Right atrium auricular region (tissue), 2 donors: ENCODE measurements around the gene GJC3. TPM values are rescaled to one million over a fixed set of nuclear protein-coding genes. Genes with fewer than 3 reads are reported as not detected.
"Not testable (repeated sequence)": the region's sequence is repeated elsewhere in the genome, so short reads cannot be mapped to it uniquely, and the experiment has no call there.

Source experiments
- DNase-seq: peaks from one replicate; pipeline ENCODE4 v3.0.0-alpha.2; 2019; ENCODE audit warnings: low spot score
- H3K27ac ChIP-seq, 2 donors: fragments of 200-600 bp; sonication (generic); 1 replicate in 1 of 2; 2 replicates in 1 of 2; pipeline ENCODE4 v1.5.1; 2016 to 2019
- H3K27me3 ChIP-seq, 2 donors: fragments of 200-600 bp; sonication (generic); one replicate each; pipeline versions ENCODE4 v1.5.1 to v1.6.0; 2017 to 2019
- H3K36me3 ChIP-seq: fragments of 200-600 bp; sonication (generic); one replicate; pipeline ENCODE4 v1.5.1; 2016
- H3K4me1 ChIP-seq, 2 donors: fragments of 200-600 bp; sonication (generic); one replicate each; pipeline versions ENCODE4 v1.5.1 to v1.6.0; 2017 to 2019
- H3K4me3 ChIP-seq, 2 donors: fragments of 200-600 bp; sonication (generic); 1 replicate in 1 of 2; 2 replicates in 1 of 2; pipeline ENCODE4 v1.5.1; 2017 to 2019; ENCODE audit warnings: mild to moderate bottlenecking in 1 of 2, moderate library complexity in 1 of 2
- H3K9me3 ChIP-seq, 2 donors: fragments of 200-600 bp; sonication (generic); one replicate each; pipeline ENCODE4 v1.5.1; 2019
- total RNA-seq, 2 donors: library from RNA; depleted of rRNA; stranded (reverse); fragments of >200 nt; gene quantifications; one replicate each; pipeline ENCODE4 v1.1.0, GENCODE V29; 2016
- TF ChIP-seq, protein P1 (sequence below), 2 donors: fragments of 200-600 bp; sonication (generic); IDR thresholded peaks; one replicate each; pipeline ENCODE4 v1.5.1; 2019; ENCODE audit warnings: antibody characterized with exemption in 2 of 2

Gene GJC3
- total RNA-seq, 2 donors from 2014 or later: not detected

DNA sequence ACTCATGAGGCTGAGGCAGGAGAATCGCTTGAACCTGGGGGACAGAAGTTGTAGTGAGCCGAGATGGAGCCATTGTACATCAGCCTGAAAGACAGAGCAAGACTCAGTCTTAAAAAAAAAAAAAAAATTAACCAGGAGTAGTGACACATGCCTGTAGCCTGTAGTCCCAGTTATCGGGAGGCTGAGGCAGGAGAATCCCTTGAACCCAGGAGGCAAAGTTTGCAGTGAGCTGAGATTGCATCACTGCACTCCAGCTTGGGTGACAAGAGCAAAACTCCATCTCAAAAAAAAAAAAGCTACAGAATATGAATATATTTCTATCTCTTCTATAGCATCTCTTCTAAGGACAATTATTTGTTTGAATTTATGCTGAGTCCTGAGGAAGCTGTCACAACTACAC is 39.9 kb upstream of the GJC3 start:
- Histone ChIP-seq H3K4me3 (no peak overlapping the region), H3K4me1 (no peaks in the 10 kb centered on the region), H3K27ac (no peak overlapping the region), H3K9me3 (no peaks in the 10 kb centered on the region), H3K27me3 (no peaks in the 10 kb centered on the region), H3K36me3 (no peaks in the 10 kb centered on the region)
- TF ChIP-seq, protein P1, sequence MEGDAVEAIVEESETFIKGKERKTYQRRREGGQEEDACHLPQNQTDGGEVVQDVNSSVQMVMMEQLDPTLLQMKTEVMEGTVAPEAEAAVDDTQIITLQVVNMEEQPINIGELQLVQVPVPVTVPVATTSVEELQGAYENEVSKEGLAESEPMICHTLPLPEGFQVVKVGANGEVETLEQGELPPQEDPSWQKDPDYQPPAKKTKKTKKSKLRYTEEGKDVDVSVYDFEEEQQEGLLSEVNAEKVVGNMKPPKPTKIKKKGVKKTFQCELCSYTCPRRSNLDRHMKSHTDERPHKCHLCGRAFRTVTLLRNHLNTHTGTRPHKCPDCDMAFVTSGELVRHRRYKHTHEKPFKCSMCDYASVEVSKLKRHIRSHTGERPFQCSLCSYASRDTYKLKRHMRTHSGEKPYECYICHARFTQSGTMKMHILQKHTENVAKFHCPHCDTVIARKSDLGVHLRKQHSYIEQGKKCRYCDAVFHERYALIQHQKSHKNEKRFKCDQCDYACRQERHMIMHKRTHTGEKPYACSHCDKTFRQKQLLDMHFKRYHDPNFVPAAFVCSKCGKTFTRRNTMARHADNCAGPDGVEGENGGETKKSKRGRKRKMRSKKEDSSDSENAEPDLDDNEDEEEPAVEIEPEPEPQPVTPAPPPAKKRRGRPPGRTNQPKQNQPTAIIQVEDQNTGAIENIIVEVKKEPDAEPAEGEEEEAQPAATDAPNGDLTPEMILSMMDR (IDR thresholded peaks at IDR 0.05): no peak
- DNase-seq: no peak

DNA sequence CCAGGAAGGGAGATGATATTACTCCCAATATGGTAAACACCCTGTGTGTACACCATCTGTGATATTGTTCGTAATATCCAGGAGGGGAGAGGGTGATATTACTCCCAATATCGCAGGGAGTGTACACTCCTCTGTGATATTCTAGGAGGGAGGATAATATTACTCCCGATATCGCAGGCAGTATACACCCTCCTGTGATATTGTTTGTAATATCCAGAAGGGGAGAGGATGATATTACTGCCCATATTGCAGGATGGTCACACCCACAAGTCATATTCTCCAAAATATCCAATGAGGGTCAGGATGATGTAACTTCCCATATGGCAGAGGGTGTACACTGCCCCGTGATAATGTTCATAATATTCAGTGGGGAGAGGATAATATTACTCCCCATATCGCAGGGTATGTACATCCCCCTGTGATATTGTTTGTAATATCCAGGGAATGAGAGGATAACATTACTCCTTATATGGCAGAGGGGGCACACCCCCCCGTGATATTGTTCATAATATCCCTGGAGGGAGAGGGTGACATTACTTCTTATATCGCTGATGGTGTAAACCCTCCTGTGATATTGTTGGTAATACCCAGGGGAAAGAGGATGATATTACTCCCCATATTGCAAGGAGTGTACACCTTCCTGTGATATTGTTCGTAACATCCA is 29.3 kb upstream of the GJC3 start:
- Histone ChIP-seq H3K36me3 (no peaks in the 10 kb centered on the region), H3K4me3 (no peak overlapping the region), H3K4me1 (no peaks in the 10 kb centered on the region), H3K9me3 (no peaks in the 10 kb centered on the region), H3K27ac (no peak overlapping the region), H3K27me3 (no peaks in the 10 kb centered on the region)
- TF ChIP-seq, protein P1 (IDR thresholded peaks at IDR 0.05): no peak
- DNase-seq: no peak

DNA sequence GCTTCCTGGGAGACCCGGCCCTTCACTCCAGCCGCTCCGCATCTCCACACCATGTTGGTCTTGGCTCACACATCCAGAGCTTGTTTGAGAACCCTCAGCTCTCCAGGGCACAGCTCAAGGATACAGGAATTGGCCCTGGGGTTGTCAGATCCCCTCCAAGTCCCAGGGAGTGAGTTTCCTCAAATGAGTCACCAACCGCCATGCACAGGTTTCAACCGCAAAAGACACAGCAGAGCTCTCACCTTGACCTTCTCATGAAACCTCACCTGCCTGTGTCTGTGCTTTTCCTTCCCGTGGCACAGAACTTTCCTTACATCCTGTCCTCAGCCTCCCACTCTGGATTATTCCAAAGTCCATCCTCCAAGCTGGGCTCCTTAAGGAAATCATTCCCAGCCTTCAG is 25.8 kb upstream of the GJC3 start:
- Histone ChIP-seq H3K9me3 (no peaks in the 10 kb centered on the region), H3K36me3 (no peaks in the 10 kb centered on the region), H3K4me1 (no peaks in the 10 kb centered on the region), H3K27me3 (no peaks in the 10 kb centered on the region), H3K27ac (no peak overlapping the region), H3K4me3 (no peak overlapping the region)
- DNase-seq: no peak
- TF ChIP-seq, protein P1 (IDR thresholded peaks at IDR 0.05): no peak

DNA sequence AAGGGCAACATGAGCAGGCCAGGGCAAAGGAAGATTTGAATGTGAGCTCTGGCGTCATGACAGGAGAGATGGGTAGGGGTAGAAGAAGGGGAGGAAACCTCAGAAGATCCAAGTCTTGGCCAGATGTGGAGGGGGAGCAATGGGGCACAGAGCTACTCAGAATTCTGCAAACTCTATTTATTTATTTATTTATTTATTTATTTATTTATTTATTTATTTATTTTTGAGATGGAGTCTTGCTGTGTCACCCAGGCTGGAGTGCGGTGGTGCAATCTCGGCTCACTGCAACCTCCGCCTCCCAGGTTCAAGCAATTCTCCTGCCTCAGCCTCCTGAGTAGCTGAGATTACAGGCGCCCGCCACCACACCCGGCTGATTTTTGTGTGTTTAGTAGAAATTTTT is 25.2 kb upstream of the GJC3 start:
- not testable (repeated sequence) for DNase-seq, H3K27ac ChIP-seq, H3K27me3 ChIP-seq, H3K4me1 ChIP-seq, H3K9me3 ChIP-seq, H3K36me3 ChIP-seq, H3K4me3 ChIP-seq

DNA sequence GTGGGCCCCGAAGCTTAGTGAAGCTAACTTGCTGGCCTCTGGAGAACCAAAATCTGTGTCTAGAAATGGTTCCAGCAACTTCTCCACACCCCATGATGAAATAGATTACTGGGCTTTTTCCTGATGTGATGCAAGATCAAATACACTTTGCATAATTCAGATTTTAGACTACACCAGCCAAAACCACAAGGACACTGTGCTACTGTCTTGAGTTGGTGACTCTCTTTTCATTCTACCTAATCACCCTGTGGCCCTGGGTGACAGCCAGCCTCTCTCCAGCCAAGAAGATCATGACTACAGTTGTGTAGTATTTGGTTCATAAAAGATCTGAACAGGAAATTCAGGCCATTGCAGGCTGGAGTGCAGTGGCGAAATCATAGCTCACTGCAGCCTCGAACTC is 24.2 kb upstream of the GJC3 start:
- DNase-seq: peak; percentile 75
- no peaks in the 10 kb centered on the region for H3K9me3 ChIP-seq
- no peak overlapping the region for H3K27ac ChIP-seq
- TF ChIP-seq, protein P1 (IDR thresholded peaks at IDR 0.05): no peak
- no peaks in the 10 kb centered on the region for H3K36me3 ChIP-seq
- H3K4me3 ChIP-seq: no peak overlapping the region
- H3K27me3 ChIP-seq: no peaks in the 10 kb centered on the region
- H3K4me1 ChIP-seq: no peaks in the 10 kb centered on the region

DNA sequence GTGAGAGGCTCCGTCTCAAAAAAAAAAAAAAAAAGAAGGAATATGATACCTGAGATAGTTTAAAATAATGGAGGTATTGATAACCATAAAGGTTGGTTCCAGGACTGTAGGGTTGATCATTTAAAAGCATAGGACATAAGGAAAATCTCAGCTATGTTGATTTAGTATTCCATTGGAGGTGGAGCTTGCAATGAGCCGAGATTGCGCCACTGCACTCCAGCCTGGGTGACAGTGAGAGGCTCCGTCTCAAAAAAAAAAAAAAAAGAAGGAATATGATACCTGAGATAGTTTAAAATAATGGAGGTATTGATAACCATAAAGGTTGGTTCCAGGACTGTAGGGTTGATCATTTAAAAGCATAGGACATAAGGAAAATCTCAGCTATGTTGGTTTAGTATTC is 23.2 kb upstream of the GJC3 start:
- not testable (repeated sequence) for H3K9me3 ChIP-seq, H3K27ac ChIP-seq, DNase-seq, H3K36me3 ChIP-seq, H3K4me1 ChIP-seq, H3K27me3 ChIP-seq, H3K4me3 ChIP-seq

DNA sequence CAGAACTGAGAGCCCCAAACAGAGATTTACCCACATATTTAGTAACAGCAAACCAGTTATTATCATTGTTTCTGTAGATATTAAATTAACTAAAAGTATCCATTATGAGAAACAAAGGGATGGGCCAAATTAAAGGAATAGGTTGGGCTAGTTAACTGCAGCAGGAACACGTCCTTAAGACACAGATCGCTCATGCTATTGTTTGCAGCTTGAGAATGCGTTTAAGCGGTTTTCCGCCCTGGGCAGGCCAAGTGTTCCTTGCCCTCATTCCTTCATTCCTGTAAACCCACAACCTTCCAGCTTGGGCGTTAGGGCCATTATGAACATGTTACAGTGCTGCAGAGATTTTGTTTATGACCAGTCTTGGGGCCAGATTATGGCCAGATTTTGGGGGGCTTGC is 21.4 kb upstream of the GJC3 start:
- H3K27ac ChIP-seq: not testable (repeated sequence)

More for the DNA sequence above, 21.4 kb upstream of the GJC3 start:
- not testable (repeated sequence) for H3K9me3 ChIP-seq, H3K36me3 ChIP-seq, DNase-seq, H3K4me3 ChIP-seq, H3K4me1 ChIP-seq, H3K27me3 ChIP-seq
